AG08396 (cell line): ENCODE measurements around the gene MBD1.
A peak's percentile ranks its signal among the peaks of the same experiment; 100 is the strongest.
"Not testable (repeated sequence)": the region's sequence is repeated elsewhere in the genome, so short reads cannot be mapped to it uniquely, and the experiment has no call there.

Source experiments
- DNase-seq: peaks from one replicate; pipeline ENCODE4 v3.0.0; 2012; ENCODE audit warnings: low spot score, mixed read lengths

The MBD1 gene

GRCh38 chr18:50273203-50274043, 7.9 kb downstream of the MBD1 start:
- DNase-seq, result no peak

- DNase-seq, result no peak
Measured at GRCh38 chr18:50272568-50272967, 8.8 kb downstream of the MBD1 start.

- peak; percentile 84 for DNase-seq
Measured at GRCh38 chr18:50268022-50268747, 13.1 kb downstream of the MBD1 start.

DNA sequence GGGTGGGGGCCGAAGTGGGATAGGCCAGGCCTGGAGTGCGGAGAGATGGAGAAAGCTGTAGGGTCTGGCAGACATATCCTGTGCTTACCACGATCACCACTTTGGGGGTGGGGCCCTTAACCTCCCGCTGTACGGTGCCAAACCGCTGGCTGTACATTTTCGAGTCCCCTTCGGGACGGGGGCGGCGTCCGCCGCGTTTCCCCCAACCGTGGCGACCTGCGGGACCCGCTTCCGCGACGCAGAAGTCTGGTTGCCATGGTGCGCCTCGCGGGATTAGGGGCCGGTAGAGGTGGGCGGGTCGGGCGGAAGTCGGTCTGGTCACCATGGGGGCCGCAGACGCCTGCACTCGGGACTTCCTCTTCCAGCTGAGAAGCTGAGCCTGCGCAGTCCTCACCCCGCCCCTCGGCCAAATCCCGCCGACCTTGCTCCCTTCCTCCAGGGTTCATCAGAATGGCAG, 15.0 kb downstream of the MBD1 start, which contains the start of gene CFAP53:
Gene CFAP53 (minus strand): TSS at position 248 of the 457 bp plus-strand sequence. CDS start 91 bp downstream, at position 157.
- peak; percentile 97 for DNase-seq

DNA sequence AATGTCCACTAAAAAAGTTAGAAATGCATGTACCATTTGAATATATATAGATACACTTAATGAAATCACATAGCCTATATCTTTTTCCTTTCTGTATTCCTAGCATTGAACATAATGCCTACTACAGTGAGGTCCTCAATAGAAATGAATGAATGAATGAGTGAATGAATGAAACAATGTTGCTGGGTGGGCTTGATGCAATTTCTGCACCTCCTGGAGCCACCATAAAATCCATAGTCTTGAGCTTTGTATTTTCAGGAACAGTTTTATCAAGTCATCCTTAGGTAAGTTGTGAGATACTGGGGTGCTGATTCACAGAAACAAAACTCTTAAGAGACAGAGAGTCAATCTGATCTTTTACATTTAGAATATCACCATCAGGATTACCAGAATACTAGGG, 18.3 kb downstream of the MBD1 start:
- no peak for DNase-seq

- no peak for DNase-seq
Measured at GRCh38 chr18:50250935-50251334, 30.4 kb downstream of the MBD1 start.

GRCh38 chr18:50249576-50249975, 31.7 kb downstream of the MBD1 start:
- DNase-seq, result no peak

GRCh38 chr18:50247561-50247960, 33.8 kb downstream of the MBD1 start:
- DNase-seq, result no peak

DNA sequence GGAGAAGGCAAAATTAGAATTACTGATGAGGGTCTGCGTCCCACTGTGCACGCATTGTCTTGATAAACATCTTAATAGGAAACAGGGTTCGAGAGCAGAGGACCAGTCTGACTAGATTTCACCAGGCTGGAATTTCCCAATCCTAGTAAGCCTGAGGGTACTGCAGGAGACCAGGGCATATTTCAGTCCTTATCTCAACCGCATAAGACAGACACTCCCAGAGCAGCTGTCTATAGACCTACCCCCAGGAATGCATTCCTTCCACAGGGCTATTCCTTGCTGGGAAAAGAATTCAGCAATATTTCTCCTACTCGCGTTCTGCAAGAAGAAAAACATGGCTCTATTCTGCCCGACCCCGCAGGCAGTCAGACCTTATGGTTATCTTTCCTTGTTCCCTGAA, 39.6 kb downstream of the MBD1 start:
- DNase-seq, result not testable (repeated sequence)

GRCh38 chr18:50240080-50240563, 41.2 kb downstream of the MBD1 start:
- no peak for DNase-seq

DNA sequence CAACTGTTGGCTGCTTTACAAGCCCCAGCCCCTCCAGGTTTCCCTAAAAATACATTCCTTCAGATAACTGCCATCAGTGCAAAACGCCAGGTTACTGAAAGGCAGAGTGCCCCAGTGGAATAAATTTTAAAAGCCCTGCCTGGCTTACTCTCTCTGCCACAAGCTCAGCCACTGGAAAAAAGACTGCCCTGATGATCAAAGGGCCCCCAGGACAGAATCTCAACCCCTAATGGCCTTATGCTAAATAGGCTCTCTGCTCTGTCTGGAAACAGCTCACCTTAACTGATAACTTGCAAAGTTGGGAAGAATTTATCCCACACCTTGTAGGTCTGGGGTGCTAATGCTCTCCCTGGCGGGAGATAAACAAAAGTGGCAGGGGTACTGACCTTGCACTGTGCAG, 48.9 kb downstream of the MBD1 start:
- no peak for DNase-seq

DNA sequence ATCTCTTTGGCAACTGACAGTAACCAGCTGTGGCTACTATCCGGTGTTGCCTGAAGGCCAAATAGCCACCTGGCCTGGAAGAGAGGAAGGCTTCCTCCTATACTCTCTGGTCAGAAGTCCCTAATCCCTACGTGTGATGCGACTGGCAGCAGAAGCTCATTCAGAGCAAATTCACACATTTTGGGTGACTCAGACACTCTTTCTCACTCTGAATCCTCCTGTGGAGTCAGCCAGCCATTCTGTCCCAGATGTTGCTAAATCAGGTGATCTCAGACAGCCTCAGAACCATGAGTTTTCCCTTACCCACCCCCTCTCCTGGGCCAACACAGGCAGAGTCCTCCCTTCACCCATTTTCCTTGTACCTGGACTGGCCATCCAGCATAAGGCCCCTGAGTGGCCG, 49.7 kb downstream of the MBD1 start:
- no peak for DNase-seq

DNA sequence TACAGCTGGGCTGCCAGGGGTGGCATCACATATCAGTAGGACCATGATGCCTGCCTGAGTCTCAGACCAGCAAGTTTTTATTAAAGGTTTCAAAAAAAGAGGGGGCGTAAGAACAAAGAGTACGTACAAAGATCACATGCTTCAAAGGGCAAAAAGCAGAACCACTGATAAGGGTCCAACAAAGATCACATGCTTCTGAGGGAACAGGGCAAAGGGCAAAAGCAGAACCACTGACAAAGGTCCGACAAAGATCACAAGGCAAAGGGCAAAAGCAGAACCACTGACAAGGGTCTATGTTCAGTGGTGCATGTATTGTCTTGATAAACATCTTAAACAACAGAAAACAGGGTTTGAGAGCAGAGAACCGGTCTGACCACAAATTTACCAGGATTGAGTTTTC, 61.1 kb downstream of the MBD1 start:
- not testable (repeated sequence) for DNase-seq
